ENCODE measurements around the gene SLC24A3. TPM values are rescaled to one million over a fixed set of nuclear protein-coding genes. Genes with fewer than 3 reads are reported as not detected.

Gene SLC24A3
- total and polyA plus RNA-seq, 4 donors: 17.5 to 64.9 (median 43.8) TPM

- Histone ChIP-seq H3K27me3 (ENCODE audit: control insufficient read depth, insufficient read depth, low read length) (no peaks in the 10 kb centered on the region), H3K9me3 (ENCODE audit: control insufficient read depth, insufficient read depth, low read length) (no peaks in the 10 kb centered on the region), H3K27ac (ENCODE audit: low read depth, low read length) (no peak overlapping the region), H3K4me1 (ENCODE audit: control insufficient read depth, insufficient read depth, low read length) (peaks cover 3% of the 10 kb centered on the region), H3K4me3 (ENCODE audit: low read depth, low read length) (no peak overlapping the region), H3K36me3 (ENCODE audit: control insufficient read depth, insufficient read depth, low read length) (no peaks in the 10 kb centered on the region)
- no peak for DNase-seq (ENCODE audit: low read depth in 4 of 6, low spot score in 6 of 6)
- WGBS (ENCODE audit: insufficient coverage): 93% methylated on average over 4 of the region's 4 CpGs
Measured at GRCh38 chr20:19463597-19463996, 251.2 kb downstream of the SLC24A3 start.

- Histone ChIP-seq H3K4me1 (ENCODE audit: control insufficient read depth, insufficient read depth, low read length) (peaks cover 3% of the 10 kb centered on the region), H3K9me3 (ENCODE audit: control insufficient read depth, insufficient read depth, low read length) (no peaks in the 10 kb centered on the region), H3K36me3 (ENCODE audit: control insufficient read depth, insufficient read depth, low read length) (no peaks in the 10 kb centered on the region), H3K27me3 (ENCODE audit: control insufficient read depth, insufficient read depth, low read length) (no peaks in the 10 kb centered on the region), H3K27ac (ENCODE audit: low read depth, low read length) (no peak overlapping the region), H3K4me3 (ENCODE audit: low read depth, low read length) (no peak overlapping the region)
- 44% methylated on average over 2 of the region's 2 CpGs for WGBS (ENCODE audit: insufficient coverage)
- DNase-seq (ENCODE audit: low read depth in 4 of 6, low spot score in 6 of 6): peak in 2 of 6 donors; percentile 54 to 74
Measured at GRCh38 chr20:19465536-19465935, 253.1 kb downstream of the SLC24A3 start.

GRCh38 chr20:19466206-19466928 lies 253.9 kb downstream of the SLC24A3 start:
- no peaks in the 10 kb centered on the region for H3K36me3 ChIP-seq (ENCODE audit: control insufficient read depth, insufficient read depth, low read length)
- H3K4me1 ChIP-seq (ENCODE audit: control insufficient read depth, insufficient read depth, low read length): peaks cover 3% of the 10 kb centered on the region
- no peaks in the 10 kb centered on the region for H3K9me3 ChIP-seq (ENCODE audit: control insufficient read depth, insufficient read depth, low read length)
- WGBS (ENCODE audit: insufficient coverage): 80% methylated on average over 1 of the region's 10 CpGs
- no peak overlapping the region for H3K27ac ChIP-seq (ENCODE audit: low read depth, low read length)
- H3K4me3 ChIP-seq (ENCODE audit: low read depth, low read length): no peak overlapping the region
- no peaks in the 10 kb centered on the region for H3K27me3 ChIP-seq (ENCODE audit: control insufficient read depth, insufficient read depth, low read length)
- peak in 1 of 6 donors; percentile 56 for DNase-seq (ENCODE audit: low read depth in 4 of 6, low spot score in 6 of 6)

GRCh38 chr20:19473216-19473921 lies 260.9 kb downstream of the SLC24A3 start:
- 78% methylated on average over 2 of the region's 8 CpGs for WGBS (ENCODE audit: insufficient coverage)
- peak in 1 of 6 donors; percentile 33 for DNase-seq (ENCODE audit: low read depth in 4 of 6, low spot score in 6 of 6)
- H3K4me1 ChIP-seq (ENCODE audit: control insufficient read depth, insufficient read depth, low read length): no peaks in the 10 kb centered on the region
- no peaks in the 10 kb centered on the region for H3K9me3 ChIP-seq (ENCODE audit: control insufficient read depth, insufficient read depth, low read length)
- no peak overlapping the region for H3K4me3 ChIP-seq (ENCODE audit: low read depth, low read length)
- H3K36me3 ChIP-seq (ENCODE audit: control insufficient read depth, insufficient read depth, low read length): peaks cover 2% of the 10 kb centered on the region
- no peaks in the 10 kb centered on the region for H3K27me3 ChIP-seq (ENCODE audit: control insufficient read depth, insufficient read depth, low read length)
- no peak overlapping the region for H3K27ac ChIP-seq (ENCODE audit: low read depth, low read length)

GRCh38 chr20:19473922-19474286 lies 261.5 kb downstream of the SLC24A3 start:
- Histone ChIP-seq H3K27me3 (ENCODE audit: control insufficient read depth, insufficient read depth, low read length) (no peaks in the 10 kb centered on the region), H3K4me3 (ENCODE audit: low read depth, low read length) (no peak overlapping the region), H3K4me1 (ENCODE audit: control insufficient read depth, insufficient read depth, low read length) (no peaks in the 10 kb centered on the region), H3K27ac (ENCODE audit: low read depth, low read length) (no peak overlapping the region), H3K9me3 (ENCODE audit: control insufficient read depth, insufficient read depth, low read length) (no peaks in the 10 kb centered on the region), H3K36me3 (ENCODE audit: control insufficient read depth, insufficient read depth, low read length) (peaks cover 2% of the 10 kb centered on the region)
- DNase-seq (ENCODE audit: low read depth in 4 of 6, low spot score in 6 of 6): peak in 1 of 6 donors; percentile 75
- 63% methylated on average over 5 of the region's 6 CpGs for WGBS (ENCODE audit: insufficient coverage)

- Histone ChIP-seq H3K4me1 (ENCODE audit: control insufficient read depth, insufficient read depth, low read length) (no peaks in the 10 kb centered on the region), H3K36me3 (ENCODE audit: control insufficient read depth, insufficient read depth, low read length) (no peaks in the 10 kb centered on the region), H3K27ac (ENCODE audit: low read depth, low read length) (no peak overlapping the region), H3K27me3 (ENCODE audit: control insufficient read depth, insufficient read depth, low read length) (no peaks in the 10 kb centered on the region), H3K4me3 (ENCODE audit: low read depth, low read length) (no peak overlapping the region), H3K9me3 (ENCODE audit: control insufficient read depth, insufficient read depth, low read length) (no peaks in the 10 kb centered on the region)
- DNase-seq (ENCODE audit: low read depth in 4 of 6, low spot score in 6 of 6): no peak
- WGBS (ENCODE audit: insufficient coverage): 84% methylated on average over 3 of the region's 5 CpGs
Measured at GRCh38 chr20:19478320-19478895, 266.0 kb downstream of the SLC24A3 start.

GRCh38 chr20:19482726-19483125 lies 270.3 kb downstream of the SLC24A3 start:
- H3K4me3 ChIP-seq (ENCODE audit: low read depth, low read length): no peak overlapping the region
- WGBS (ENCODE audit: insufficient coverage): 0% methylated on average over 1 of the region's 2 CpGs
- H3K9me3 ChIP-seq (ENCODE audit: control insufficient read depth, insufficient read depth, low read length): no peaks in the 10 kb centered on the region
- DNase-seq (ENCODE audit: low read depth in 4 of 6, low spot score in 6 of 6): no peak
- no peaks in the 10 kb centered on the region for H3K36me3 ChIP-seq (ENCODE audit: control insufficient read depth, insufficient read depth, low read length)
- H3K4me1 ChIP-seq (ENCODE audit: control insufficient read depth, insufficient read depth, low read length): no peaks in the 10 kb centered on the region
- no peak overlapping the region for H3K27ac ChIP-seq (ENCODE audit: low read depth, low read length)
- no peaks in the 10 kb centered on the region for H3K27me3 ChIP-seq (ENCODE audit: control insufficient read depth, insufficient read depth, low read length)

GRCh38 chr20:19483309-19483708 lies 270.9 kb downstream of the SLC24A3 start:
- Histone ChIP-seq H3K36me3 (ENCODE audit: control insufficient read depth, insufficient read depth, low read length) (no peaks in the 10 kb centered on the region), H3K27me3 (ENCODE audit: control insufficient read depth, insufficient read depth, low read length) (no peaks in the 10 kb centered on the region), H3K9me3 (ENCODE audit: control insufficient read depth, insufficient read depth, low read length) (no peaks in the 10 kb centered on the region), H3K27ac (ENCODE audit: low read depth, low read length) (no peak overlapping the region), H3K4me1 (ENCODE audit: control insufficient read depth, insufficient read depth, low read length) (no peaks in the 10 kb centered on the region), H3K4me3 (ENCODE audit: low read depth, low read length) (no peak overlapping the region)
- no peak for DNase-seq (ENCODE audit: low read depth in 4 of 6, low spot score in 6 of 6)

GRCh38 chr20:19486446-19486845 lies 274.0 kb downstream of the SLC24A3 start:
- Histone ChIP-seq H3K27ac (ENCODE audit: low read depth, low read length) (no peak overlapping the region), H3K4me3 (ENCODE audit: low read depth, low read length) (no peak overlapping the region), H3K27me3 (ENCODE audit: control insufficient read depth, insufficient read depth, low read length) (no peaks in the 10 kb centered on the region), H3K4me1 (ENCODE audit: control insufficient read depth, insufficient read depth, low read length) (no peaks in the 10 kb centered on the region), H3K9me3 (ENCODE audit: control insufficient read depth, insufficient read depth, low read length) (no peaks in the 10 kb centered on the region), H3K36me3 (ENCODE audit: control insufficient read depth, insufficient read depth, low read length) (no peaks in the 10 kb centered on the region)
- no CpG with 5 or more reads among the region's 2 CpGs for WGBS (ENCODE audit: insufficient coverage)
- DNase-seq (ENCODE audit: low read depth in 4 of 6, low spot score in 6 of 6): no peak

- Histone ChIP-seq H3K27me3 (ENCODE audit: control insufficient read depth, insufficient read depth, low read length) (no peaks in the 10 kb centered on the region), H3K27ac (ENCODE audit: low read depth, low read length) (no peak overlapping the region), H3K4me3 (ENCODE audit: low read depth, low read length) (no peak overlapping the region), H3K4me1 (ENCODE audit: control insufficient read depth, insufficient read depth, low read length) (no peaks in the 10 kb centered on the region), H3K9me3 (ENCODE audit: control insufficient read depth, insufficient read depth, low read length) (no peaks in the 10 kb centered on the region), H3K36me3 (ENCODE audit: control insufficient read depth, insufficient read depth, low read length) (no peaks in the 10 kb centered on the region)
- no peak for DNase-seq (ENCODE audit: low read depth in 4 of 6, low spot score in 6 of 6)
- no CpG with 5 or more reads among the region's 1 CpG for WGBS (ENCODE audit: insufficient coverage)
Measured at GRCh38 chr20:19487420-19487819, 275.0 kb downstream of the SLC24A3 start.

Measured in spinal cord (tissue), 10 donors.